ENCODE results near the gene EFCAB8.
"Not testable (repeated sequence)": the region's sequence is repeated elsewhere in the genome, so short reads cannot be mapped to it uniquely, and the experiment has no call there.

The EFCAB8 gene

GRCh38 chr20:32888636-32889035 lies 29.9 kb downstream of the EFCAB8 start:
- DNase-seq (ENCODE audit: low read depth), result no peak

GRCh38 chr20:32889281-32889680 lies 30.6 kb downstream of the EFCAB8 start:
- DNase-seq (ENCODE audit: low read depth), result no peak

- DNase-seq (ENCODE audit: low read depth), result no peak
Observed at GRCh38 chr20:32891491-32891890, 32.8 kb downstream of the EFCAB8 start.

- no peak for DNase-seq (ENCODE audit: low read depth)
Observed at GRCh38 chr20:32891926-32892660, 33.4 kb downstream of the EFCAB8 start.

- no peak for DNase-seq (ENCODE audit: low read depth)
Observed at GRCh38 chr20:32893263-32894025, 34.7 kb downstream of the EFCAB8 start.

GRCh38 chr20:32894026-32894483 lies 35.3 kb downstream of the EFCAB8 start:
- no peak for DNase-seq (ENCODE audit: low read depth)

GRCh38 chr20:32894711-32895355 lies 36.1 kb downstream of the EFCAB8 start:
- DNase-seq (ENCODE audit: low read depth), result no peak

- DNase-seq (ENCODE audit: low read depth), result no peak
Observed at GRCh38 chr20:32896521-32897280, 38.0 kb downstream of the EFCAB8 start.

- DNase-seq (ENCODE audit: low read depth), result no peak
Observed at GRCh38 chr20:32898729-32899128, 40.0 kb downstream of the EFCAB8 start.

- peak; percentile 36 for DNase-seq (ENCODE audit: low read depth)
Observed at GRCh38 chr20:32902456-32903420, 44.0 kb downstream of the EFCAB8 start.

- no peak for DNase-seq (ENCODE audit: low read depth)
Observed at GRCh38 chr20:32903666-32904175, 45.0 kb downstream of the EFCAB8 start.

GRCh38 chr20:32904678-32905077 lies 46.0 kb downstream of the EFCAB8 start:
- DNase-seq (ENCODE audit: low read depth), result not testable (repeated sequence)

- no peak for DNase-seq (ENCODE audit: low read depth)
Observed at GRCh38 chr20:32906200-32906599, 47.5 kb downstream of the EFCAB8 start.

GRCh38 chr20:32906871-32907495 lies 48.3 kb downstream of the EFCAB8 start:
- no peak for DNase-seq (ENCODE audit: low read depth)

GRCh38 chr20:32907886-32908285 lies 49.2 kb downstream of the EFCAB8 start:
- no peak for DNase-seq (ENCODE audit: low read depth)

- DNase-seq (ENCODE audit: low read depth), result no peak
Observed at GRCh38 chr20:32908334-32909292, 49.9 kb downstream of the EFCAB8 start.

- no peak for DNase-seq (ENCODE audit: low read depth)
Observed at GRCh38 chr20:32909451-32909850, 50.7 kb downstream of the EFCAB8 start.

GRCh38 chr20:32909896-32910571 lies 51.3 kb downstream of the EFCAB8 start:
- no peak for DNase-seq (ENCODE audit: low read depth)

Measured in T-helper 22 cell (primary cell).